Esophagus (tissue), 2 donors: ENCODE measurements around the gene GABBR1. TPM values are rescaled to one million over a fixed set of nuclear protein-coding genes. Genes with fewer than 3 reads are reported as not detected.

Experiments
- H3K27ac ChIP-seq, 2 donors: one replicate each; pipeline ENCODE4 v1.5.1; 2013; ENCODE audit warnings: low read depth in 2 of 2, mild to moderate bottlenecking in 2 of 2, inconsistent platforms in 1 of 2, low read length in 1 of 2, moderate library complexity in 1 of 2
- H3K27me3 ChIP-seq, 2 donors: one replicate each; pipeline ENCODE4 v1.6.1; 2013; ENCODE audit warnings: low read length in 2 of 2, control low read depth in 1 of 2, mild to moderate bottlenecking in 1 of 2; ENCODE audit not compliant: insufficient read depth in 2 of 2, control insufficient read depth in 1 of 2
- H3K36me3 ChIP-seq, 2 donors: one replicate each; pipeline ENCODE4 v1.6.1; 2013; ENCODE audit warnings: low read length in 1 of 2; ENCODE audit not compliant: control insufficient read depth in 2 of 2, insufficient read depth in 2 of 2
- H3K4me1 ChIP-seq, 2 donors: one replicate each; pipeline ENCODE4 v1.6.1; 2013; ENCODE audit warnings: low read length in 1 of 2; ENCODE audit not compliant: control insufficient read depth in 2 of 2, insufficient read depth in 2 of 2
- H3K4me3 ChIP-seq, 2 donors: one replicate each; pipeline ENCODE4 v1.5.1; 2013; ENCODE audit warnings: low read length in 2 of 2, mild to moderate bottlenecking in 2 of 2, low read depth in 1 of 2, moderate library complexity in 1 of 2
- H3K9me3 ChIP-seq, 2 donors: one replicate each; pipeline ENCODE4 v1.6.1; 2013; ENCODE audit warnings: mild to moderate bottlenecking in 2 of 2, low read depth in 1 of 2, low read length in 1 of 2, moderate library complexity in 1 of 2; ENCODE audit not compliant: control insufficient read depth in 2 of 2, insufficient read depth in 1 of 2
- WGBS, 2 donors: extraction: QIAGEN DNeasy Blood & Tissue Kit; methylation state at CpG; one replicate each; pipeline ENCODE4 v1.1.7; 2013; 5-methylcytosine and 5-hydroxymethylcytosine counted together
- polyA plus RNA-seq, 2 donors: library from polyadenylated mRNA; stranded (reverse); fragments of 200-250 nt; gene quantifications; one replicate each; pipeline ENCODE4 v1.2.3, GENCODE V29; 2013
- donor health status: healthy with polysubstance abuse.
- donor health status: Bipolar disorder and iron deficiency.

The GABBR1 gene
- polyA plus RNA-seq, 2 donors, result 13.0 to 28.1 TPM

- H3K4me1 ChIP-seq, result peaks cover 0 to 2% of the 10 kb centered on the region in 2 donors
- WGBS, 2 donors, result 79 to 87% methylated on average over 4 of the region's 4 CpGs
- no peaks in the 10 kb centered on the region for H3K27me3 ChIP-seq
- H3K36me3 ChIP-seq, result no peaks in the 10 kb centered on the region
- H3K9me3 ChIP-seq, result no peaks in the 10 kb centered on the region
- H3K4me3 ChIP-seq, result no peak within 1 kb of the TSS
- peak within 1 kb of the TSS in 1 of 2 donors; percentile 24 for H3K27ac ChIP-seq
Observed at GRCh38 chr6:29656798-29657197, 23.8 kb upstream of the GABBR1 start, which contains the start of gene MOG. Gene MOG (plus strand): TSS chr6:29657092. CDS start chr6:29657210, 118 bp downstream.

- Histone ChIP-seq H3K4me3 (no peak overlapping the region), H3K36me3 (no peaks in the 10 kb centered on the region), H3K9me3 (no peaks in the 10 kb centered on the region), H3K27ac (peak overlapping the region in 1 of 2 donors; percentile 24), H3K27me3 (no peaks in the 10 kb centered on the region), H3K4me1 (peaks cover 0 to 2% of the 10 kb centered on the region in 2 donors)
- WGBS, 2 donors, result 44 to 49% methylated on average over 2 of the region's 2 CpGs
Observed at GRCh38 chr6:29656157-29656556, 23.2 kb upstream of the GABBR1 start.

GRCh38 chr6:29655658-29656057, 22.7 kb upstream of the GABBR1 start:
- no peak overlapping the region for H3K27ac ChIP-seq
- WGBS, 2 donors, result 66 to 70% methylated on average over 6 of the region's 6 CpGs
- H3K4me3 ChIP-seq, result no peak overlapping the region
- H3K9me3 ChIP-seq, result no peaks in the 10 kb centered on the region
- no peaks in the 10 kb centered on the region for H3K36me3 ChIP-seq
- peaks cover 0 to 2% of the 10 kb centered on the region in 2 donors for H3K4me1 ChIP-seq
- no peaks in the 10 kb centered on the region for H3K27me3 ChIP-seq

- WGBS, 2 donors, result 11% methylated on average over 8 of the region's 8 CpGs
- Histone ChIP-seq H3K4me1 (peaks cover 0 to 2% of the 10 kb centered on the region in 2 donors), H3K36me3 (no peaks in the 10 kb centered on the region), H3K4me3 (no peak overlapping the region), H3K9me3 (no peaks in the 10 kb centered on the region), H3K27me3 (no peaks in the 10 kb centered on the region), H3K27ac (no peak overlapping the region)
Observed at GRCh38 chr6:29653452-29654038, 20.6 kb upstream of the GABBR1 start.

GRCh38 chr6:29652198-29652584, 19.2 kb upstream of the GABBR1 start:
- H3K4me1 ChIP-seq, result peaks cover 0 to 2% of the 10 kb centered on the region in 2 donors
- WGBS, 2 donors, result 85 to 88% methylated on average over 10 of the region's 10 CpGs
- no peak overlapping the region for H3K27ac ChIP-seq
- H3K9me3 ChIP-seq, result no peaks in the 10 kb centered on the region
- H3K36me3 ChIP-seq, result no peaks in the 10 kb centered on the region
- no peak overlapping the region for H3K4me3 ChIP-seq
- H3K27me3 ChIP-seq, result no peaks in the 10 kb centered on the region

- Histone ChIP-seq H3K9me3 (no peaks in the 10 kb centered on the region), H3K36me3 (no peaks in the 10 kb centered on the region), H3K27me3 (no peaks in the 10 kb centered on the region), H3K4me1 (peaks cover 0 to 2% of the 10 kb centered on the region in 2 donors), H3K4me3 (no peak overlapping the region), H3K27ac (no peak overlapping the region)
- WGBS, 2 donors, result 65 to 71% methylated on average over 8 of the region's 8 CpGs
Observed at GRCh38 chr6:29651413-29652197, 18.6 kb upstream of the GABBR1 start.

GRCh38 chr6:29649701-29650673, 17.0 kb upstream of the GABBR1 start:
- no peaks in the 10 kb centered on the region for H3K36me3 ChIP-seq
- H3K27me3 ChIP-seq, result no peaks in the 10 kb centered on the region
- H3K27ac ChIP-seq, result peak overlapping the region; percentile 96 to 99
- H3K4me3 ChIP-seq, result peak overlapping the region; percentile 62 to 68
- H3K9me3 ChIP-seq, result no peaks in the 10 kb centered on the region
- 4% methylated on average over 33 of the region's 33 CpGs for WGBS, 2 donors
- peaks cover 0 to 2% of the 10 kb centered on the region in 2 donors for H3K4me1 ChIP-seq

GRCh38 chr6:29647927-29648642, 15.1 kb upstream of the GABBR1 start:
- Histone ChIP-seq H3K27ac (no peak overlapping the region), H3K4me1 (no peaks in the 10 kb centered on the region), H3K27me3 (no peaks in the 10 kb centered on the region), H3K4me3 (no peak overlapping the region), H3K36me3 (no peaks in the 10 kb centered on the region), H3K9me3 (no peaks in the 10 kb centered on the region)
- WGBS, 2 donors, result 91 to 93% methylated on average over 23 of the region's 23 CpGs
